ENCODE measurements around the gene RBM8A.
"Not testable (repeated sequence)": the region's sequence is repeated elsewhere in the genome, so short reads cannot be mapped to it uniquely, and the experiment has no call there.

Gene RBM8A

DNA sequence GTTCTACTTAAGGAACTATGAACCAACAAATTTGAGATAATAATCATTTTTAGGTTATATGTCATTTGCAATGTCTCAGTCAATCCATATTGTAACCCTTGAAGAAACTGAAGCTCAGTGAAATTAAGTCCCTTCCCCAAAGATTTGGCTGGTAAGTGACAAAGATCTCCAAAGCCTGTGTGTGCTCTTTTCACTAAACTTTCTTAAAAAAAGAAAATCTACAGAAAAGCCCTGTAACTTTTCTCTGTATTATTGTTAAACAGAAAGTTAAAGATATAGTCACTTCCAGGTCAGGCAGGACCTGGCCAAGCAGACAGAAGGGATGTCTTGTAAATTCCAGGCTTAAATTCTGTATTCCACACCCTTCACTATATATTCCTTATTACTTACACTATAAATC is 29.1 kb upstream of the RBM8A start:
- DNase-seq: no peak

GRCh38 chr1:145955436-145955835 is 28.2 kb upstream of the RBM8A start:
- DNase-seq: no peak

GRCh38 chr1:145953861-145954260 is 26.6 kb upstream of the RBM8A start:
- DNase-seq: no peak

DNA sequence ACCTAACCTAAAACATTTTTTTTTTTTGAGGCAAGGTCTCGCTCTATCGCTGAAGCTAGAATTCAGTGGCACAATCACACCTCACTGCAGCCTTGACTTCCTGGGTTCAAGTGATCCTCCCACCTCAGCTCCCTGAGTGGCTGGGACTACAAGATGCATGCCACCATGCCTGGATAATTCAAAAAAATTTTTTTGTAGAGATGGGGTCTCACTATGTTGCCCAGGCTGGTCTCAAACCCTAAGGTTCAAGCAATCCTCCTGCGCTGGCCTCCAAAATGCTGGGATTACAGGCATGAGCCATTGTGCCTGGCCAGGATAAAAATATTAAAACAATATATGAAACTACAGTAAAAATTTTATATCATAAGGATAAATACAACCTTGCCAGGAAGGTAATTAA is 25.6 kb upstream of the RBM8A start:
- no peak for DNase-seq

- no peak for DNase-seq
These were observed 24.2 kb upstream of the RBM8A start for GRCh38 chr1:145951526-145951925.

DNA sequence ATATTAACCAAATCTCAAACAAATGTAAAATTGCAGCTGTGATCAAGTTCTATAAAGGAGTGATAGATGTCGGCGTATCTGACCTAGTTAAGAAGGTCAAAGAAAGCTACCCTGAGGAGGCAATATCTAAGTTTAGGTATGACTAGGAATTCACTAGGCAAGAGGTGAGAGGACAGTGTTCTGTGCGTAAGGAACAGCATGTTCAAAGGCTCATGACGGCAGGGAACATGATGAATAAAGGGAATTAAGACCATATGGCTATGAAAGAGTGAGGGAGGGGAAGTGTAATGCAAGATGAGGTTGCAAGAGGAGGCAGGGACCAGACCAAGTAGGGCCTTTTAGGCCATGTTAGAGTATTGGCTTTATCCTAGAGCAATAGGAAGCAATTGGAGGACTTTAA is 21.9 kb upstream of the RBM8A start:
- DNase-seq: no peak

DNA sequence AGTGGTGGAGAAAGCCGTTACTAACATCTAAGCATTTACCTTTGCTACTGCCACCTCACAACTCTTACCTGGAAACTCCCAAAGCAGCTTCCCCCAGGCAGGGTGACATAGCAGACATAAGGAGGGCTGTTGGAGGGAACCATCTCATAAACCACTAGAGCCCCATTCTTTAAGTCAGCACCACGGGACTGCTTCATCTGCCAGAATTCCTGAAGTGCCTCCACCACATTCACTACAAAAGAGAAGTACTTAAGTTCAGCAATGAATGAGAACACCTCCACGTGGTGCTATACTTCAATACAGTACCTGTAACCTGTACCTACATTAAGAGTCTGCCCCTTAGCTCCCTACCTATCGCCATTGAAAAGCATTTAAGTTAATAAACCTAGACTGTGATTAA is 20.3 kb upstream of the RBM8A start:
- DNase-seq: no peak

DNA sequence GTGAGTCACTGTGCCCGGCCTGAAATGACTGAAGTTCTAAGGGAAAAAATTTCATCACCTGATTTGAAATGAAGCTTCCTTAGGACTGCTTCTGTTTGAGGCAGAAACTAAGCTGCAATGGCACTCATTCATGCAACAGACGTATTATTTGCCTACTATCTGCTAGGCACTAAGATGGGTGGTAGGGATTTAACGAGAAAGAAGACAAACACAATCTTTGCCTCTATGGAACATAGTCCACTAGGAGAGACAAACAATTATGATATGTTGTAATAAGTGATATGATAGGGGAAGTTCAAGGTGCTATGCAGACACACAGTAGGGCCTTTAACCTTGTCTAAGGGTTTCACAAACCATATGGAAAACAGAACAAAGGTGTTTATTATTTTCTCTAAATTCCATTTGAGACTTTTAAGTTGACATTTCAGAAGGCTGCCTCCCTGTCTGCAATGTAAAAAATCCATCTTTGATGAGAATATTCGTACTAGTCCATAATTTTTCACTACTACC is 19.2 kb upstream of the RBM8A start:
- no peak for DNase-seq

GRCh38 chr1:145944532-145944931 is 17.2 kb upstream of the RBM8A start:
- DNase-seq: no peak

GRCh38 chr1:145942871-145943270 is 15.6 kb upstream of the RBM8A start:
- DNase-seq: no peak

DNA sequence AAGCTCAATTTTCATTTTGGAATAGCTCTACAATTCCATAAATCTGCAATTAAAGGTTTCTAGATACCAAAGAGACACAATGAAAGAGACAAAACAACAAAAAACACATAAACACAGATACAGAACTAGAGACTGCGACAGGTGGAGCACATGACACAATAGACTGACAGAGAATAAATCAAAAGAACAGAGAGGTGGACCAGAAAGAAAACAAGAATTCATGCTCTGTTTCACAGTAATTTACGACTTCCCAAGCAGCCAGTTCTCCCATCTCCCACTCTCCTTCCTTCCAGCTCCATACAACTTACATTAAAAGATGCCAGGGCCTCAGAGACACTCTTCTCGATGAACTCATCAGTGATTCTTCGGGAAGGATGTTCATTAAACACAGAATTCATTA is 15.1 kb upstream of the RBM8A start:
- DNase-seq: no peak

GRCh38 chr1:145937436-145937835 is 10.2 kb upstream of the RBM8A start:
- DNase-seq: no peak

DNA sequence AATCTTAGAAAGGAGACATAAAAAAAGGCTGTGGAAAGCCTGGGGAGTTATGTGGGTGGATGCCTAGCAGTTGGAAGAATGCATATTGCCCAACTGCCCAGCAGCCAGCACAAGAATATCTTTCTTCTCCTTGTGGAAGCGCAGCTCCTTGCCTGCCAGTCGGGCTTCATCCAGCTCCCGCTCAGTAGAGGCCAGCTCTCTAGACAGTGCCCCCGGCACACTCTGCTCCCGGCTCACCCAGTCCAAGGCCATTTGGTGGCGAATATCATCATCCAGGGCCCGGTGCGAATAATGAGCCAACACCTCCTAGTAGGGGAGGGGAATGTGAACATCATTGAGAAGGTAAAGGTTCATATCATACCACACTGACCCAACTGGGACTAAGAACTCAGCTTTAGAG is 9.0 kb upstream of the RBM8A start:
- DNase-seq: no peak

- no peak for DNase-seq
These were observed 8.4 kb upstream of the RBM8A start for GRCh38 chr1:145935708-145936107.

DNA sequence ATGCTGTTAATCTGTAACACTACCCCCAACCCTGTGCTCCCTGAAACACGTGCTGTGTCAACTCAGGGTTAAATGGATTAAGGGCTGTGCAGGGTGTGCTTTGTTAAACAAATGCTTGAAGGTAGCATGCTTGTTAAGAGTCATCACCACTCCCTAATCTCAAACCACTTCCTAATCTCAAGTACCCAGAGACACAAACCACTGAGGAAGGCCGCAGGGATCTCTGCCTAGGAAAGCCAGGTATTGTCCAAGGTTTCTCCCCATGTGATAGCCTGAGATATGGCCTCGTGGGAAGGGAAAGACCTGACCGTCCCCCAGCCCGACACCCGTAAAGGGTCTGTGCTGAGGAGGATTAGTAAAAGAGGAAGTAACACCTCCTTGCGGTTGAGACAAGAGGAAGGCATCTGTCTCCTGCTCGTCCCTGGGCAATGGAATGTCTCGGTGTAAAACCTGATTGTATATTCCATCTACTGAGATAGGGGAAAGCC is 5.3 kb upstream of the RBM8A start:
- DNase-seq: not testable (repeated sequence)

- DNase-seq: no peak
These were observed 796 bp upstream of the RBM8A start for GRCh38 chr1:145927916-145928643.

DNA sequence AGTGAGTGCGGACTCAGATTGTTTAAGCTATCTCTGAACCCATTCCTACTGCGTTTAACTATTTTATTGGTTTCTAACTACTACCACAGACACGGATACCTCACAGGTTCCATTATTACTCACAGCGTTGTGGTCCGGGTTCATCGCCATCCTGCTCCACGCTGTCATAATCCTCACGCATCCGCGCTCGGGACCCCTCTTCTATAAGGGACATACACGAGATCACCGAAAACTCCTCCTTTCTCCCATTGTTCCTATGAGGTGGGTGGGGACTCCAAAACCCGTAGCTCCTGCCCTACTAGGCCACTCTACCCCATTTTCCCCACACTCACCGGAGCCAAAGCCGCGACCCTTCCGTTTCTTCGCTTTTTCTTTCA is 610 bp downstream of the RBM8A start:
- no peak for DNase-seq

DNA sequence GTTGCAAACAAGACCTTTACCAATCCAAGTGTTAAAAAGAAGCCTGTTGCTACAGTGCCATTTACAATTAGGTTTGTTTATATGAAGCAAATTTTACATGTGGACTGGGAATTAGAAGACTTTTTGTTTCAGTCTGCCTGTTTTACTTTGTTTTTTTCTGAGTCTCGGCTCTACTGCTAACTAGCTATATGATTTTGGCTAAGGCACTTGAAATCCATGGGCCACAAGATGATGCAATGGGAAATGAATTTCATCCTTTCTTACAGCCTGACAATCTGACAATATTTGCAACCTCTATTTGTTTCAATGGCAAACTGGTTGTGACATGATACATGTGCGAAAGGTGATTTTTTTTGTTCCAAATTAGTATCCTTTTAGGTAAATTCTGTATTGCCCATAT is 5.0 kb downstream of the RBM8A start:
- no peak for DNase-seq

DNA sequence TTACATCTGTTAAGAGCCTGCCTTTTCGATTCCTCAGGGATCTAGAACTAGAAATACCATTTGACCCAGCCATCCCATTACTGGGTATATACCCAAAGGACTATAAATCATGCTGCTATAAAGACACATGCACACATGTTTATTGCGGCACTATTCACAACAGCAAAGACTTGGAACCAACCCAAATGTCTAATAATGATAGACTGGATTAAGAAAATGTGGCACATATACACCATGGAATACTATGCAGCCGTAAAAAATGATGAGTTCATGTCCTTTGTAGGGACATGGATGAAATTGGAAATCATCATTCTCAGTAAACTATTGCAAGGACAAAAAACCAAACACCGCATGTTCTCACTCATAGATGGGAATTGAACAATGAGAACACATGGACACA is 7.0 kb downstream of the RBM8A start:
- DNase-seq: not testable (repeated sequence)

- DNase-seq: peak; percentile 9
These were observed 8.0 kb downstream of the RBM8A start for GRCh38 chr1:145918992-145919939.

- DNase-seq: peak; percentile 87
These were observed 8.9 kb downstream of the RBM8A start, which contains the start of gene PEX11B for GRCh38 chr1:145918144-145918991. Gene PEX11B, minus strand, starts transcription at chr1:145918717. Its CDS starts 29 bp downstream, at chr1:145918688.

DNA sequence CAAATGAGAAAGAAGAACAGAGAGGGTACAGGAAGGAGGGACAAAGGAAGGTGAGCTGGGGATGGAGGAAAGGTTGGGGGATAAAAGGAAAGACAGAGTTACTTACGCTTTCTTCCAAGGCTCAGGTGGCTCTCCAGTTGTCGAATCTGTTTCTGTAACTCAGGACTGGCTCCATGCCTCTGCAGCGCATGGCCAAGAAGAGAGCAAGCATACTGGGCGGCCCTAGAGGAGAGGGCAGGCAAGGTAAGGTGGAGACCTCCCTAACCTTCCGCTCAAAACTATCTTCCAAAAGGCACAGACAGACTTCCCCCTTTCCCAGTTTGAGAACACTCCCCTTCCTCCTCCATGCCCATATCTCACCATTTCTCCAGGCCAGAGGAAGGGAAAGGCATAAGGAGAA is 9.7 kb downstream of the RBM8A start:
- DNase-seq: no peak

DNA sequence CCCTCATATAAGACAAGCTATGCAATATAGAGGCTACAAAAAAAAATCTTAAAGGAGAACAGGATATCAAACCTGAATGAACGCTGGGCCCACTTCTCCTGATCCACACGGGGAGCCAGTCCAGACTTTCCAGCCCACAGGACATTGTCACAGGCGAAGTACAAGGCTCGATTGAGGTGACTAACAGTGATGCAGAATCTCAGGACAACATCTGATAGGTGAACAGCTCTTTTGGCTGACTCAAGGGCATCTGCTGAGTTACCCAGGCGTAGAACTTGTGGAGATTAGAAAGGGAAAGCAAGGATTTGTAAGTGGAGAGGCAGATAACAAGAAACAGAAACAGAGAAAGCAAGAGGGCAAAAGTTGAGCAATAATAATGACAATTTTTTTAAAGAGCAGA is 10.5 kb downstream of the RBM8A start:
- DNase-seq: no peak
